GM12873 (cell line): ENCODE results near the gene PARP8.

ENCODE experiments used
- CTCF ChIP-seq: IDR thresholded peaks from 2 replicates; pipeline ENCODE4 v1.5.1; 2012; ENCODE audit warnings: low read depth, mild to moderate bottlenecking, moderate library complexity, low read length, control low read depth; ENCODE audit not compliant: insufficient read depth; ENCODE audit errors: missing control alignments

The PARP8 gene

GRCh38 chr5:50666261-50667022 is at the start of gene PARP8:
PARP8 (plus strand) TSS chr5:50666637; CDS start chr5:50667096, 459 bp downstream.
- TF ChIP-seq CTCF = no peak

GRCh38 chr5:50623666-50624065 is 42.8 kb upstream of the PARP8 start:
- TF ChIP-seq CTCF = no peak

- no peak for TF ChIP-seq CTCF
These were observed 19.8 kb upstream of the PARP8 start for GRCh38 chr5:50646591-50646990.

- TF ChIP-seq CTCF = no peak
These were observed 18.7 kb upstream of the PARP8 start for GRCh38 chr5:50647726-50648125.

- no peak for TF ChIP-seq CTCF
These were observed 12.5 kb upstream of the PARP8 start for GRCh38 chr5:50653946-50654345.

GRCh38 chr5:50655067-50655809 is 11.2 kb upstream of the PARP8 start:
- no peak for TF ChIP-seq CTCF

GRCh38 chr5:50655810-50656205 is 10.6 kb upstream of the PARP8 start:
- no peak for TF ChIP-seq CTCF
